ENCODE data around the gene SPRR5.

Gene SPRR5

GRCh38 chr1:152946651-152947256 lies at the start of gene SPRR5:
TSS of gene SPRR5 (plus strand) at chr1:152947206. CDS start at chr1:152948555, 1,349 bp downstream.
- no peak for DNase-seq

- no peak for DNase-seq
Observed at GRCh38 chr1:152899027-152899426, 48.0 kb upstream of the SPRR5 start.

- DNase-seq, result no peak
Observed at GRCh38 chr1:152899883-152900282, 47.1 kb upstream of the SPRR5 start.

GRCh38 chr1:152901631-152902030 lies 45.4 kb upstream of the SPRR5 start:
- DNase-seq, result no peak

- no peak for DNase-seq
Observed at GRCh38 chr1:152902636-152903035, 44.4 kb upstream of the SPRR5 start.

- DNase-seq, result no peak
Observed at GRCh38 chr1:152904688-152905440, 42.1 kb upstream of the SPRR5 start.

GRCh38 chr1:152906023-152906565 lies 40.9 kb upstream of the SPRR5 start:
- DNase-seq, result no peak

- DNase-seq, result no peak
Observed at GRCh38 chr1:152907686-152908601, 39.1 kb upstream of the SPRR5 start, which contains the start of gene IVL. TSS of gene IVL (plus strand) at chr1:152908546. CDS start at chr1:152909798, 1,252 bp downstream.

- DNase-seq, result no peak
Observed at GRCh38 chr1:152909206-152909605, 37.8 kb upstream of the SPRR5 start.

- no peak for DNase-seq
Observed at GRCh38 chr1:152912471-152912870, 34.5 kb upstream of the SPRR5 start.

GRCh38 chr1:152912900-152913299 lies 34.1 kb upstream of the SPRR5 start:
- DNase-seq, result no peak

GRCh38 chr1:152917794-152918193 lies 29.2 kb upstream of the SPRR5 start:
- DNase-seq, result no peak

- no peak for DNase-seq
Observed at GRCh38 chr1:152919071-152919470, 27.9 kb upstream of the SPRR5 start.

- DNase-seq, result no peak
Observed at GRCh38 chr1:152924191-152924590, 22.8 kb upstream of the SPRR5 start.

GRCh38 chr1:152926091-152926490 lies 20.9 kb upstream of the SPRR5 start:
- DNase-seq, result no peak

- DNase-seq, result no peak
Observed at GRCh38 chr1:152928671-152929070, 18.3 kb upstream of the SPRR5 start.

GRCh38 chr1:152932170-152932811 lies 14.7 kb upstream of the SPRR5 start:
- DNase-seq, result no peak

GRCh38 chr1:152933196-152933595 lies 13.8 kb upstream of the SPRR5 start:
- no peak for DNase-seq

GRCh38 chr1:152940614-152941013 lies 6.4 kb upstream of the SPRR5 start:
- no peak for DNase-seq

- no peak for DNase-seq
Observed at GRCh38 chr1:152941037-152941711, 5.8 kb upstream of the SPRR5 start.

GRCh38 chr1:152942161-152942560 lies 4.8 kb upstream of the SPRR5 start:
- no peak for DNase-seq

- no peak for DNase-seq
Observed at GRCh38 chr1:152946248-152946647, 758 bp upstream of the SPRR5 start.

Data from femur (tissue), 1 donor.